IPS DF 4.7 (cell line): ENCODE data around the gene OPN1SW.

ENCODE experiments used
- DNase-seq: peaks from one replicate; pipeline ENCODE4 v3.0.0-alpha.2; 2013; ENCODE audit warnings: low spot score; ENCODE audit errors: extremely low read depth

OPN1SW gene

GRCh38 chr7:128793181-128793547 lies 17.6 kb upstream of the OPN1SW start:
- no peak for DNase-seq

GRCh38 chr7:128792471-128793180 lies 17.0 kb upstream of the OPN1SW start:
- DNase-seq = no peak

- DNase-seq = no peak
Measured at GRCh38 chr7:128791972-128792327, 16.4 kb upstream of the OPN1SW start.

GRCh38 chr7:128791121-128791971 lies 15.8 kb upstream of the OPN1SW start, which contains the start of gene CCDC136:
Gene CCDC136, plus strand, starts transcription at chr7:128791968. Its CDS starts 444 bp downstream, at chr7:128792412.
- no peak for DNase-seq

- no peak for DNase-seq
Measured at GRCh38 chr7:128790315-128791041, 14.9 kb upstream of the OPN1SW start.

- no peak for DNase-seq
Measured at GRCh38 chr7:128788446-128789412, 13.1 kb upstream of the OPN1SW start.

GRCh38 chr7:128785738-128786137 lies 10.1 kb upstream of the OPN1SW start:
- no peak for DNase-seq

GRCh38 chr7:128783143-128783861 lies 7.7 kb upstream of the OPN1SW start:
- DNase-seq = peak; percentile 79

- no peak for DNase-seq
Measured at GRCh38 chr7:128781851-128782250, 6.3 kb upstream of the OPN1SW start.

- DNase-seq = no peak
Measured at GRCh38 chr7:128781126-128781525, 5.5 kb upstream of the OPN1SW start.

GRCh38 chr7:128778946-128779345 lies 3.4 kb upstream of the OPN1SW start:
- no peak for DNase-seq

- DNase-seq = no peak
Measured at GRCh38 chr7:128777156-128778123, 1.8 kb upstream of the OPN1SW start.

- no peak for DNase-seq
Measured at GRCh38 chr7:128774921-128775320, 673 bp downstream of the OPN1SW start.

- no peak for DNase-seq
Measured at GRCh38 chr7:128774029-128774689, 1.4 kb downstream of the OPN1SW start.

- no peak for DNase-seq
Measured at GRCh38 chr7:128773604-128774003, 2.0 kb downstream of the OPN1SW start.

GRCh38 chr7:128770233-128770632 lies 5.4 kb downstream of the OPN1SW start:
- no peak for DNase-seq

GRCh38 chr7:128767475-128768110 lies 8.0 kb downstream of the OPN1SW start:
- no peak for DNase-seq

GRCh38 chr7:128763541-128763940 lies 12.1 kb downstream of the OPN1SW start:
- no peak for DNase-seq
